Panc1 (cell line): Measurements from ENCODE around the gene PER3.

Experiments
- CTCF ChIP-seq: fragments of 450-650 bp; IDR thresholded peaks from 2 replicates; pipeline ENCODE4 v1.5.1; 2017; ENCODE audit warnings: mild to moderate bottlenecking
- POLR2AphosphoS5 ChIP-seq: IDR thresholded peaks from 2 replicates; pipeline ENCODE4 v1.6.1; 2012; ENCODE audit warnings: mild to moderate bottlenecking, low read depth, low read length, moderate library complexity
- TCF7L2 ChIP-seq: IDR thresholded peaks from 2 replicates; pipeline ENCODE4 v1.6.1; 2011; ENCODE audit warnings: mild to moderate bottlenecking, low read depth, low read length, inconsistent platforms

GRCh38 chr1:7753641-7754040 is 30.4 kb upstream of the PER3 start:
- TF ChIP-seq CTCF: no peak
- TF ChIP-seq POLR2AphosphoS5: no peak
- no peak for TF ChIP-seq TCF7L2
